HFF-Myc (cell line): ENCODE results near the gene ITGA6.
"Not testable (repeated sequence)": the region's sequence is repeated elsewhere in the genome, so short reads cannot be mapped to it uniquely, and the experiment has no call there.

Source experiments
- DNase-seq: peaks from one replicate; pipeline ENCODE4 v3.0.0-alpha.2; 2011; ENCODE audit warnings: low read depth; ENCODE audit errors: extremely low read depth
- H3K4me3 ChIP-seq: replicated peaks from 2 replicates; pipeline ENCODE4 v1.5.1; 2011; ENCODE audit warnings: low read depth, mild to moderate bottlenecking, control low read depth, low read length
- TF ChIP-seq, protein P1 (sequence below): IDR thresholded peaks from 2 replicates; pipeline ENCODE4 v1.5.1; 2012; ENCODE audit warnings: mild to moderate bottlenecking, low read depth, low read length, control low read depth; ENCODE audit errors: missing control alignments

Gene ITGA6

GRCh38 chr2:172531309-172531708, 103.9 kb downstream of the ITGA6 start:
- DNase-seq = no peak

GRCh38 chr2:172532461-172532860, 105.1 kb downstream of the ITGA6 start:
- not testable (repeated sequence) for DNase-seq, H3K4me3 ChIP-seq

More at GRCh38 chr2:172531309-172531708, 103.9 kb downstream of the ITGA6 start:
- TF ChIP-seq, protein P1, sequence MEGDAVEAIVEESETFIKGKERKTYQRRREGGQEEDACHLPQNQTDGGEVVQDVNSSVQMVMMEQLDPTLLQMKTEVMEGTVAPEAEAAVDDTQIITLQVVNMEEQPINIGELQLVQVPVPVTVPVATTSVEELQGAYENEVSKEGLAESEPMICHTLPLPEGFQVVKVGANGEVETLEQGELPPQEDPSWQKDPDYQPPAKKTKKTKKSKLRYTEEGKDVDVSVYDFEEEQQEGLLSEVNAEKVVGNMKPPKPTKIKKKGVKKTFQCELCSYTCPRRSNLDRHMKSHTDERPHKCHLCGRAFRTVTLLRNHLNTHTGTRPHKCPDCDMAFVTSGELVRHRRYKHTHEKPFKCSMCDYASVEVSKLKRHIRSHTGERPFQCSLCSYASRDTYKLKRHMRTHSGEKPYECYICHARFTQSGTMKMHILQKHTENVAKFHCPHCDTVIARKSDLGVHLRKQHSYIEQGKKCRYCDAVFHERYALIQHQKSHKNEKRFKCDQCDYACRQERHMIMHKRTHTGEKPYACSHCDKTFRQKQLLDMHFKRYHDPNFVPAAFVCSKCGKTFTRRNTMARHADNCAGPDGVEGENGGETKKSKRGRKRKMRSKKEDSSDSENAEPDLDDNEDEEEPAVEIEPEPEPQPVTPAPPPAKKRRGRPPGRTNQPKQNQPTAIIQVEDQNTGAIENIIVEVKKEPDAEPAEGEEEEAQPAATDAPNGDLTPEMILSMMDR = no peak
- no peak overlapping the region for H3K4me3 ChIP-seq

DNA sequence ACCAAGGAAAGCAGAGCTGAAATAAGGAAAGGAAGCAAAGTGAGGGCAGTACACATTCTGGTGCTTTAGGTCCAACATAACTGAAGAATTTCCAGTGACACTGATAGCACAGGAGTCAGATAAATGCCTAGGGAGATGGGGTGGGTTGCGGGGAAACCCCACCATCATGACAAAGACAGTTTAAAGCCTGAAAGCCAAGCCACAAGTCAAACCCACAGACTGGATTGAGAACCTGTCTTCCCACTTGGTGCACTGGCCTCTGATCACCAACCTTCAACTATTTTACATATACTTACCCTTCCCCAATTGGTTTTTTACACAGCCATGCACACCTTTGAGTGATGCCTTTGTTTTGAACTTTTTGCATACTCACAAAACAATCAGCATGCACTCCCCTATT, 106.3 kb downstream of the ITGA6 start:
- TF ChIP-seq, protein P1 = no peak
- H3K4me3 ChIP-seq = no peak overlapping the region
- no peak for DNase-seq

- no peak for DNase-seq
- TF ChIP-seq, protein P1 = no peak
- no peak overlapping the region for H3K4me3 ChIP-seq
Observed at GRCh38 chr2:172535119-172535518, 107.7 kb downstream of the ITGA6 start.

- not testable (repeated sequence) for H3K4me3 ChIP-seq, DNase-seq
Observed at GRCh38 chr2:172537851-172538250, 110.5 kb downstream of the ITGA6 start.

DNA sequence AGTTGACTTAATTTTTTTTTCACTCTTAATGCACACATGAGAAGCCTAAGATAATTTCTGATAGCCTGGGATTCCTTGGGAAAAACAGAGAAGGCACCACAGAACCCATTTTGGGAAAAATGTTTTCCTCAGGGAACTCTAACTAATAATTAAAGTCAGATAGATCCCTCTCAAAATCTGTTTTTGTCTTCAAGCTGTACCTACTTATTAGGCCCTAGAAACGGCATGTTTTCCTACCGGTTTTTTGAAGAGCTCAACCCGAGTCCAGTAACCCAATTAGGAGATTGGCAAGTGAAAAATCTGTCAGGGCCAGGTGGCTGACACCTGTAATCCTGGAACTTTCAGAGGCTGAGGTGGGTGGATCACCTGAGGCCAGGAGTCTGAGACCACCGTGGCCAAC, 112.4 kb downstream of the ITGA6 start:
- no peak overlapping the region for H3K4me3 ChIP-seq
- TF ChIP-seq, protein P1 = no peak
- DNase-seq = no peak

GRCh38 chr2:172540421-172540820, 113.0 kb downstream of the ITGA6 start:
- no peak for DNase-seq
- no peak overlapping the region for H3K4me3 ChIP-seq
- TF ChIP-seq, protein P1 = no peak

- no peak for DNase-seq
- TF ChIP-seq, protein P1 = no peak
- no peak overlapping the region for H3K4me3 ChIP-seq
Observed at GRCh38 chr2:172545408-172546075, 118.2 kb downstream of the ITGA6 start.
